Karpas-422 (cell line): ENCODE results near the gene CDIP1. TPM values are rescaled to one million over a fixed set of nuclear protein-coding genes. Genes with fewer than 3 reads are reported as not detected.

Experiments
- DNase-seq: peaks from one replicate; pipeline ENCODE4 v3.0.0-alpha.2; 2015
- H2AFZ ChIP-seq: fragments of 200-600 bp; sonication (generic); 2 replicates; pipeline ENCODE4 v1.6.1; 2014; ENCODE audit warnings: antibody characterized with exemption, low read length, mixed read lengths
- H3K27ac ChIP-seq: fragments of 200-600 bp; sonication (generic); 2 replicates; pipeline ENCODE4 v1.5.1; 2014; ENCODE audit warnings: mild to moderate bottlenecking, low read length, moderate library complexity
- H3K27me3 ChIP-seq: fragments of 200-600 bp; sonication (generic); 2 replicates; pipeline ENCODE4 v1.6.1; 2014; ENCODE audit warnings: low read length, mixed read lengths
- H3K36me3 ChIP-seq: fragments of 200-600 bp; sonication (generic); 2 replicates; pipeline ENCODE4 v1.6.1; 2014; ENCODE audit warnings: low read length, mixed read lengths; ENCODE audit not compliant: insufficient read depth
- H3K4me1 ChIP-seq: fragments of 200-600 bp; sonication (generic); 2 replicates; pipeline ENCODE4 v1.6.1; 2014; ENCODE audit warnings: mild to moderate bottlenecking, low read length, mixed read lengths
- H3K4me2 ChIP-seq: fragments of 200-600 bp; sonication (generic); 2 replicates; pipeline ENCODE4 v1.6.1; 2014; ENCODE audit warnings: low read length, low read depth, mild to moderate bottlenecking; ENCODE audit not compliant: poor library complexity, severe bottlenecking
- H3K4me3 ChIP-seq: fragments of 200-600 bp; sonication (generic); 2 replicates; pipeline ENCODE4 v1.5.1; 2014; ENCODE audit warnings: mild to moderate bottlenecking, antibody characterized with exemption, low read length, mixed read lengths
- H3K79me2 ChIP-seq: fragments of 200-600 bp; sonication (generic); 2 replicates; pipeline ENCODE4 v1.6.1; 2014; ENCODE audit warnings: mild to moderate bottlenecking, low read length, mixed read lengths
- H3K9ac ChIP-seq: fragments of 200-600 bp; sonication (generic); 2 replicates; pipeline ENCODE4 v1.6.0; 2014; ENCODE audit warnings: low read length
- H3K9me2 ChIP-seq: fragments of 200-600 bp; sonication (generic), shearing (Covaris generic); replicated peaks from 2 replicates; pipeline ENCODE4 v1.6.0; 2014; ENCODE audit warnings: mild to moderate bottlenecking, low read length, moderate library complexity; ENCODE audit not compliant: insufficient read depth
- H3K9me3 ChIP-seq: fragments of 300-700, 200-600 bp; sonication (generic); 2 replicates; pipeline ENCODE4 v1.6.1; 2014; ENCODE audit warnings: low read length, mixed read lengths
- H4K20me1 ChIP-seq: fragments of 200-600 bp; sonication (generic); 2 replicates; pipeline ENCODE4 v1.6.1; 2014; ENCODE audit warnings: mild to moderate bottlenecking, antibody characterized with exemption, low read length, low read depth; ENCODE audit not compliant: insufficient read depth
- total RNA-seq: library from RNA; depleted of rRNA; stranded (reverse); fragments of >200 nt; shearing (Covaris generic); gene quantifications from 2 replicates; pipeline ENCODE4 v1.2.3, GENCODE V29; 2014; ENCODE audit warnings: low replicate concordance

CDIP1 gene
- total RNA-seq, 1 experiment from 2014 or later, result not detected

DNA sequence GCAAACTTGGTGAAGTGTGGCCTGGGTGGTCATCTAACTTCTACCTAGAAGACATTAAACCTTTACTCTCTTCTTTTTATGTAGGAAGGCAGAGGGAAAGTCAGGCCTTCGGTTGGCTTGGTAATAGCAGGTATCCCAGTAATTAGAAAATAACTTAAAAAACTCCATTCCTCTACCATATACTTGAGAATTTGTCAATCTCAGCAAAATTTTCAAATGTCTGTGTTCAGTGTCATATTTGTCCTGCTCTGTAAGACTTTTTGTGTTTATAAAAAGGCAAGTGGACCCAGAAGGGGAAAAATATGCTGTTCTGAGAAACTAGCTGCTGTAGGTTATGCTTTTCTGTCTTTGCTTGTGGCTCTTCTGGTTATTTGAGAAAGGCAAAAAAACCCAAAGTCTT, 56.6 kb downstream of the CDIP1 start:
- Histone ChIP-seq H3K79me2 (peaks cover 72% of the 10 kb centered on the region), H3K27me3 (no peaks in the 10 kb centered on the region)

DNA sequence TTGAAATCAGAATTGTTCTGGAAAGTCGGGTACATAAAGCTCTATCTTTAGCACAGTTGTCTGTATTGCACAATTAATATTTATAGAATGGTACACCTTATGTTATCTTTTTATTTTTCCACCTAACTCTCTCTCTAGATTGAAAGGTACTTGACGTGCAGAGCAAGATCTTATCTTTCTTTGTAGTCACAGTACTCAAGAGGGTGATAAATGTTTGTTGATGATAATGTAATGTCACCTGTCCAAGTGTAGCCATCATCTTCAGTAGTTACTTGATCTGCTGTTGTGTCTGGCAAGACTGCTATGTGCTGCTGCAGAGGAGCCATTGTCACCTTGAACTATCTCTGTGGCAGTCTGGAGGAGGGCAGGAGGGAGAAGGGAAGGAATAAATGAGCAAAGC, 57.0 kb downstream of the CDIP1 start:
- H3K9me3 ChIP-seq, result no peaks in the 10 kb centered on the region
- H3K36me3 ChIP-seq, result peaks cover 4% of the 10 kb centered on the region; the same call in 1 of the 2 replicates
- no peak overlapping the region for H3K27ac ChIP-seq
- no peak overlapping the region for H3K4me3 ChIP-seq
- no peak overlapping the region for H3K9ac ChIP-seq
- no peaks in the 10 kb centered on the region for H3K27me3 ChIP-seq
- peaks cover 10% of the 10 kb centered on the region for H3K4me1 ChIP-seq
- no peak for DNase-seq
- H2AFZ ChIP-seq, result no peak overlapping the region
- H3K4me2 ChIP-seq, result no peak overlapping the region
- H3K79me2 ChIP-seq, result peaks cover 72% of the 10 kb centered on the region
- no peaks in the 10 kb centered on the region for H3K9me2 ChIP-seq
- H4K20me1 ChIP-seq, result no peaks in the 10 kb centered on the region

More for the DNA sequence above, 56.6 kb downstream of the CDIP1 start:
- no peaks in the 10 kb centered on the region for H3K9me2 ChIP-seq
- H4K20me1 ChIP-seq, result no peaks in the 10 kb centered on the region
- no peaks in the 10 kb centered on the region for H3K9me3 ChIP-seq
- H3K36me3 ChIP-seq, result peaks cover 4% of the 10 kb centered on the region; the same call in 1 of the 2 replicates
- no peak overlapping the region for H3K4me3 ChIP-seq
- no peak for DNase-seq
- H3K9ac ChIP-seq, result no peak overlapping the region
- peaks cover 10% of the 10 kb centered on the region for H3K4me1 ChIP-seq
- no peak overlapping the region for H2AFZ ChIP-seq
- no peak overlapping the region for H3K4me2 ChIP-seq
- no peak overlapping the region for H3K27ac ChIP-seq

DNA sequence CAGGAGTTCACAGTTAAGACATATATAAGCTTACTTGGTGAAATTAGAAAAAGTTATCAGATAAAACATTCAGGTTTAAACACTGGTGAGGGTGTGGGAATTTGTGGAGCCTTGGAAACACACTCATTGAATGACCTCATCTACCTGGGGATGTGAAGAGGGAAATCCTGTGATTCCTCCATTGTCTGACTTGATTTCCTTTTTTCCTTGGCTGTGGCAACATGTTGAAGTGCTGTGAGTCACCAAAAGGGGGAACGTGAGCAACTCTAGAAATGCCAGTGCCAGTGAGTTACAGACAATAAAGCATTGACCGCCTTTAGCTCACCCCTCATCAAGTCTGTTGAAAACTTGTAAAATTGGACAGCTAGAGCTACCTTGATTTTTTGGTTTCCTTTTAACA, 60.6 kb downstream of the CDIP1 start:
- no peak for DNase-seq
- Histone ChIP-seq H3K4me3 (peak overlapping the region; percentile 100), H3K9me3 (no peaks in the 10 kb centered on the region), H3K36me3 (no peaks in the 10 kb centered on the region), H3K27ac (no peak overlapping the region), H2AFZ (no peak overlapping the region), H3K9ac (peak overlapping the region; percentile 86), H3K9me2 (no peaks in the 10 kb centered on the region), H4K20me1 (no peaks in the 10 kb centered on the region; the same call in 1 of the 2 replicates), H3K4me1 (peaks cover 34% of the 10 kb centered on the region), H3K79me2 (peaks cover 75% of the 10 kb centered on the region), H3K4me2 (peak overlapping the region; percentile 100), H3K27me3 (no peaks in the 10 kb centered on the region)

DNA sequence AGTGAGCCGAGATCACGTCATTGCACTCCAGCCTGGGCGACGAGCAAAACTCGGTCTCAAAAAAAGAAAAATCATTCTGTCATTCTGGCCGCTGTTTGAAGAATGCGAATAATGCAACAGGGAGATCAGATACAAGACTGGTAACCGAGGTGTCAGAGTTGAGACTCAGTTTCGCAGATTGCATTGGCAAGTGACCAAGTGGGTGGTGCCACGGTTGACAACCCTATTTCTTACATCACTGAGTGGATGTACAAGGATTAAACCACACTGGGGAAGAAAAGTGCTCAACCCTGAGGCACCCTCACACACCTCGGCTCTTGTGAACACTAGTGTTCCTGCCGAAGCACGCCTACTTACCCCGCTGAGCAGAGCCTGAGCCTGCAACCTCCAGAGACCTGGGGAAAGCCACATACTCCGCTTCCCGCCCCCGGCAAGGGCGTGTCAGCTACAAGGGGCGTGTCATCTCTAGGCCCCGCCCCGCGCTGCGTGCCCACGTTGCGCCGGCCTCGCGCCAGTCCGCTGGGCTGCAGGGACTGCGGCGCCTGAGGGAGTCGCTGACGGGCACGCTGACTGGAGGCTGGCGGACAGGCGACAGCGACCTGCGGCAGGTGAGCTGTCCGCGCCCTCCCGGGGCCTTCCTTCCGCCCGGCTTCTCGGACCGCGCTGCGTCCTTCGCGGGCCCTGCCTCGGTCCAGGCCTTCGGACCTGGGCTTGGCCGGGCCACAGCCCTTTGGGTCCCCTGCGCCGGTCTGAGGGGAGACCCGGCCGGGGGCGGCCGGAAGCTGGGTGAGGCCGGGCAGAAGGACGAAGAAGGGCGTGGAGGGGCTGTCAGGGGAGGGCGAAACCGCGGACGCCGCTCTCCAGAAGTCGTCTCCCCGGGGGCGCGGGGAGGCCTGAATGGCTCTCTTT, 62.4 kb downstream of the CDIP1 start, which contains the start of gene HMOX2:
HMOX2 (plus strand) TSS at position 519 of the 909 bp plus-strand sequence. CDS start 29,127 bp downstream, outside the sequence.
- peak within 1 kb of the TSS; percentile 86 for H3K9ac ChIP-seq

DNA sequence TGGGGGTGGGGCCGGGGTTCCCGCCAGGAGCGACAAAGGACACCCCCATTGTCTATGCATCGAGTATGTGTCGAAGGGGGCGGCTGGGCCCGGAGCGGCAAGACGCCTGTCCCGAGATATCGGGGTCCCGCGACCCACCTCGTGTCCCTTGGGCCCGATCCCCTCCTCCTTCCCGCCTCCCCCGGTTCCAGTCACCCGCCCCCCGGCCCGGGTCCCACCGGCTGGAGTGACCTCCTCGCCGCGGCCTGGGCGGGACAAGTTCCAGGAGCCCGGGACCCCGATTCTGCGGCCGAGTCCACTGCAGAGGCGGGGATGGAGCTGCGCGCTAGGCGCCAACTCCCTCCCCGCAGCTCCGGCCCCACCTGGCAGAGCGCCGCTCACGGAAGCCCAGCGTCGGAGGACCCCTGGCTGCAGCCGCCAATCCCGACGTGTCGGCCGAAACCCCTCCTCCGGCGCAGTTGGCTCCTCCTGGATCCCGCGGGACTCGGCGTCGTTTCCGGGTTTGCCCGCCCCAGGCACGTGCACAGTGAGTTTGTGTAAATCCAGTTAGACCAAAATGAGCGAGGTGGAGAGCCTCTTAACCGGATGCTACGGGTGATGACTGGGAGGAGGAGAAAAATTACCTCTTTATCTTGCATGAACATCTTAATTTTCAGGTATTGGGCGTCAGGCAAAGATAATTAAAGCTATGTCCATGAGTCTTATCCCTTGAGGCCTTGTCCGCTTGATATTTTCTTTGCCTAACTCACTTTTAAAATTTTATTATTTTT, 64.2 kb downstream of the CDIP1 start, which contains the start of gene NMRAL1:
NMRAL1 (minus strand) TSS at position 434 of the 770 bp plus-strand sequence. CDS start 493 bp downstream, outside the sequence.
- H2AFZ ChIP-seq, result peak within 1 kb of the TSS; percentile 70; the same call in 1 of the 2 replicates
- H3K79me2 ChIP-seq, result peaks cover 51% of the 10 kb centered on the region

More for the DNA sequence above, 62.4 kb downstream of the CDIP1 start, which contains the start of gene HMOX2:
- peak within 1 kb of the TSS; percentile 100 for H3K4me3 ChIP-seq
- peak within 1 kb of the TSS; percentile 89 for H3K27ac ChIP-seq
- no peaks in the 10 kb centered on the region for H3K9me2 ChIP-seq
- peaks cover 64% of the 10 kb centered on the region for H3K79me2 ChIP-seq
- DNase-seq, result peak; percentile 98
- no peaks in the 10 kb centered on the region; the same call in 1 of the 2 replicates for H4K20me1 ChIP-seq
- no peak within 1 kb of the TSS; the same call in 1 of the 2 replicates for H2AFZ ChIP-seq
- H3K27me3 ChIP-seq, result no peaks in the 10 kb centered on the region
- peaks cover 39% of the 10 kb centered on the region for H3K4me1 ChIP-seq
- H3K36me3 ChIP-seq, result no peaks in the 10 kb centered on the region
- H3K4me2 ChIP-seq, result peak within 1 kb of the TSS; percentile 100
- H3K9me3 ChIP-seq, result no peaks in the 10 kb centered on the region

DNA sequence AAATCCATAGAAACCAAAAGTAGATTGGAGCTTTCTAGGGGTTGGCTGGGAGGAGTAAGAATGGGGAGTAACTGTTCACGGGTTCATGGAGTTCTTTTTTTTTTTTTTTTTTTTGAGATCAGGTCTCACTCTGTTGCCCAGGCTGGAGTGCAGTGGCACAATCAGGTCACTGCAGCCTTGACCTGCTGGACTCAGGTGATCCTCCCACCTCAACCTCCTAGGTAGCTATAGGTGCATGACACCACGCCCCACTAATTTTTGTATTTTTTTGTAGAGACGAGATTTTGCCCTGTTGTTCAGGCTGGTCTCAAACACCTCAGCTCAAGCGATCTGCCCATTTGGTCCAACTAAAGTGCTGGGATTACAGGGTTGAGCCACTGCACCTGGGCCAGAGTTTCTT, 65.7 kb downstream of the CDIP1 start:
- H3K9me3 ChIP-seq, result no peaks in the 10 kb centered on the region
- H2AFZ ChIP-seq, result no peak overlapping the region
- H3K4me1 ChIP-seq, result peaks cover 35% of the 10 kb centered on the region
- no peaks in the 10 kb centered on the region for H3K9me2 ChIP-seq
- H4K20me1 ChIP-seq, result no peaks in the 10 kb centered on the region; the same call in 1 of the 2 replicates
- peak overlapping the region; percentile 100 for H3K4me3 ChIP-seq
- H3K36me3 ChIP-seq, result no peaks in the 10 kb centered on the region
- H3K79me2 ChIP-seq, result peaks cover 36% of the 10 kb centered on the region
- H3K4me2 ChIP-seq, result peak overlapping the region; percentile 100
- DNase-seq, result no peak
- H3K27me3 ChIP-seq, result no peaks in the 10 kb centered on the region
- H3K27ac ChIP-seq, result peak overlapping the region; percentile 89
- peak overlapping the region; percentile 86; the same call in 1 of the 2 replicates for H3K9ac ChIP-seq

More for the DNA sequence above, 64.2 kb downstream of the CDIP1 start, which contains the start of gene NMRAL1:
- peak within 1 kb of the TSS; percentile 100 for H3K4me3 ChIP-seq
- H3K36me3 ChIP-seq, result no peaks in the 10 kb centered on the region
- H3K9ac ChIP-seq, result peak within 1 kb of the TSS; percentile 86
- DNase-seq, result peak; percentile 99
- H3K9me2 ChIP-seq, result no peaks in the 10 kb centered on the region
- H3K4me2 ChIP-seq, result peak within 1 kb of the TSS; percentile 100
- peak within 1 kb of the TSS; percentile 89 for H3K27ac ChIP-seq
- no peaks in the 10 kb centered on the region for H3K27me3 ChIP-seq
- peaks cover 39% of the 10 kb centered on the region for H3K4me1 ChIP-seq
- H3K9me3 ChIP-seq, result no peaks in the 10 kb centered on the region
- no peaks in the 10 kb centered on the region; the same call in 1 of the 2 replicates for H4K20me1 ChIP-seq

DNA sequence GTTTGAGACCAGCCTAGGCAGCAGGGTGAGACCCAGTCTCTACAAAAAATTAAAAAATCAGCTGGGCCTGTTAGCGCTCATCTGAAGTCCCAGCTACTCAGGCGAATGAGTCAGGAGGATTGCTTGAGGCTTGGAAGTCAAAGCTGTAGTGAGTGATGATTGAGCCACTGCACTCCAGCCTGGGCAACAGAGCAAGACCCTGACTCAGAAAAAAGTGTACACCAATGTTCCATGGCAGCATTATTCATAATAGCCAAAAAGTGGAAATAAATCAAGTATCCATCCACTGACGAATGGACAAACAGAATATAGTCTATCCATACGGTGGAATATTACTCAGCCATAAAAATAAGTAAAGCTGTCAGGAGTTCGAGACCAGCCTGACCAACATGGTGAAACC, 66.7 kb downstream of the CDIP1 start:
- Histone ChIP-seq H3K79me2 (peaks cover 26% of the 10 kb centered on the region), H3K9me3 (no peaks in the 10 kb centered on the region), H4K20me1 (no peaks in the 10 kb centered on the region; the same call in 1 of the 2 replicates), H3K9me2 (no peaks in the 10 kb centered on the region), H2AFZ (no peak overlapping the region), H3K27me3 (no peaks in the 10 kb centered on the region), H3K27ac (no peak overlapping the region), H3K4me3 (no peak overlapping the region), H3K9ac (no peak overlapping the region), H3K4me2 (no peak overlapping the region), H3K4me1 (peaks cover 29% of the 10 kb centered on the region), H3K36me3 (peaks cover under 1% of the 10 kb centered on the region; the same call in 1 of the 2 replicates)
- DNase-seq, result no peak
